Thyroid gland (tissue), 4 donors: ENCODE results near the gene MLH3. TPM values are rescaled to one million over a fixed set of nuclear protein-coding genes. Genes with fewer than 3 reads are reported as not detected.

Experiments
- DNase-seq, 2 donors: peaks; one replicate each; pipeline ENCODE4 v3.0.0-alpha.2; 2019
- H3K27ac ChIP-seq, 3 donors: fragments of 200-600 bp; sonication (generic); 1 replicate in 2 of 3; 2 replicates in 1 of 3; pipeline ENCODE4 v1.5.1; 2016 to 2019; ENCODE audit warnings: mild to moderate bottlenecking in 1 of 3, moderate library complexity in 1 of 3
- H3K27me3 ChIP-seq: fragments of 200-600 bp; sonication (generic); one replicate; pipeline ENCODE4 v1.5.1; 2019
- H3K36me3 ChIP-seq, 2 donors: fragments of 200-600 bp; sonication (generic); one replicate each; pipeline ENCODE4 v1.5.1; 2016 to 2019
- H3K4me1 ChIP-seq, 2 donors: fragments of 200-600 bp; sonication (generic); one replicate each; pipeline ENCODE4 v1.5.1; 2017 to 2019
- H3K4me3 ChIP-seq, 3 donors: fragments of 200-600 bp; sonication (generic); replicated peaks in 1 of 3; 1 replicate in 2 of 3; 2 replicates in 1 of 3; pipeline ENCODE4 v1.5.1; 2016; ENCODE audit warnings: mild to moderate bottlenecking in 1 of 3
- H3K9me3 ChIP-seq: fragments of 200-600 bp; sonication (generic); one replicate; pipeline ENCODE4 v1.5.1; 2017
- POLR2A ChIP-seq, 2 donors: fragments of 450-650 bp; IDR thresholded peaks; one replicate each; pipeline ENCODE4 v1.6.1; 2017; ENCODE audit warnings: antibody characterized with exemption in 2 of 2, mild to moderate bottlenecking in 2 of 2, moderate library complexity in 1 of 2
- WGBS, 2 donors: methylation state at CpG; one replicate each; pipeline ENCODE4 v1.1.5; 2017; 5-methylcytosine and 5-hydroxymethylcytosine counted together
- intact Hi-C: fragments of 100-400 bp; cut with DNase I; formaldehyde crosslinking; loops from one replicate; pipeline ENCODE4 v1.15.1; 2023
- total RNA-seq, 4 donors: library from RNA; depleted of rRNA; stranded (reverse); fragments of >200 nt; gene quantifications; one replicate each; pipeline ENCODE4 v1.2.3, GENCODE V29; 2016
- TF ChIP-seq, protein P1 (sequence below), 6 experiments: fragments of 200-600 bp in 3 of 6; fragments of 450-650 bp in 3 of 6; sonication (generic) in 3 of 6; IDR thresholded peaks; one replicate each; pipeline ENCODE4 v1.5.1; 2016 to 2019; ENCODE audit warnings: antibody characterized with exemption in 6 of 6, mild to moderate bottlenecking in 2 of 6, inconsistent platforms in 1 of 6, moderate library complexity in 1 of 6

The MLH3 gene
- total RNA-seq, 4 donors from 2014 or later, result 48.1 to 68.1 (median 57.9) TPM

DNA sequence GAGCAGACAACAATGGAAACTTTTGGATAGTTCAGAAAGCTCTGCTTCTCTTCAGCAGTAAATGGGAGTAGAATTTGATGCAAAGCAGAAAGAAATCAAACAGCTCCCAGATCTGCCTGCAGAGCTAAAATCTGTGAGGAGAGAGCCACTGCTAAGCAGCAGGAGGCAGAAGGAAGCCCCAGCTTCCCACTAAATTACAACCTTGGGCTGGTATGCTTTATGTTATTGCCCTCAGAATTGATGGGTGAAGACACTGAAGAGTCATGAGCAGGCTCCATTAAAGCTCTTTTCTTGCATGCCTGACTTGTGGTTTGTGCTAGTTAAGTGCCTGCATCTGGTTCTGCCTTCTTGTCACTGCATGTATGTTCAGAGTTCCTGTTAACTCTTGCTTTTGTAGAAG lies 26.5 kb upstream of the MLH3 start:
- H3K4me1 ChIP-seq, result peaks cover 19 to 26% of the 10 kb centered on the region in 2 donors
- no peak for DNase-seq
- H3K27ac ChIP-seq, result peak overlapping the region in 1 of 3 donors; percentile 26
- intact Hi-C loops, result no loop called here
- no peak overlapping the region for H3K4me3 ChIP-seq
- TF ChIP-seq, protein P1, sequence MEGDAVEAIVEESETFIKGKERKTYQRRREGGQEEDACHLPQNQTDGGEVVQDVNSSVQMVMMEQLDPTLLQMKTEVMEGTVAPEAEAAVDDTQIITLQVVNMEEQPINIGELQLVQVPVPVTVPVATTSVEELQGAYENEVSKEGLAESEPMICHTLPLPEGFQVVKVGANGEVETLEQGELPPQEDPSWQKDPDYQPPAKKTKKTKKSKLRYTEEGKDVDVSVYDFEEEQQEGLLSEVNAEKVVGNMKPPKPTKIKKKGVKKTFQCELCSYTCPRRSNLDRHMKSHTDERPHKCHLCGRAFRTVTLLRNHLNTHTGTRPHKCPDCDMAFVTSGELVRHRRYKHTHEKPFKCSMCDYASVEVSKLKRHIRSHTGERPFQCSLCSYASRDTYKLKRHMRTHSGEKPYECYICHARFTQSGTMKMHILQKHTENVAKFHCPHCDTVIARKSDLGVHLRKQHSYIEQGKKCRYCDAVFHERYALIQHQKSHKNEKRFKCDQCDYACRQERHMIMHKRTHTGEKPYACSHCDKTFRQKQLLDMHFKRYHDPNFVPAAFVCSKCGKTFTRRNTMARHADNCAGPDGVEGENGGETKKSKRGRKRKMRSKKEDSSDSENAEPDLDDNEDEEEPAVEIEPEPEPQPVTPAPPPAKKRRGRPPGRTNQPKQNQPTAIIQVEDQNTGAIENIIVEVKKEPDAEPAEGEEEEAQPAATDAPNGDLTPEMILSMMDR (IDR thresholded peaks at IDR 0.05), result no peak
- TF ChIP-seq POLR2A (IDR thresholded peaks at IDR 0.05), result no peak
- H3K36me3 ChIP-seq, result no peaks in the 10 kb centered on the region
- no peaks in the 10 kb centered on the region for H3K27me3 ChIP-seq
- H3K9me3 ChIP-seq, result no peaks in the 10 kb centered on the region

DNA sequence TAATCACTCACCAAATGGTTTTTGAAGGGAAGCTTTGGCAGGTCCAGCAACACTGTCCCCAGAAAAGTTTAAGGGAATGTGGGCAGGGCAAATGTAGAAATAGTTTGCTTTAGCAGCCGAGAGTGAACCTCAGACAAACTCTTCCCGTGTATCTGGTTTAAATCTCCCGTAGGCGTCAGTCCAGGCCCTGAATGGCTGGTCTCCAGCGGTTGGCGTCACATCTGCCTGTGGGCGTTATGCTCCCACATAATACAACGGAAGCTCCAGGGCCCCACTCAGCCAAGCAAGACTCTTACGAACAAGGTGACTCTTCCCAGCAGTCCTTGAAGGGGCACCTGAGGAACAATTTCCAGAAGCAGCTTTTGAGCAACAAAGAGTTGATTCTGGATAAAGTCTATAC lies 19.1 kb upstream of the MLH3 start:
- no peak overlapping the region for H3K4me3 ChIP-seq
- 39 to 67% methylated on average over 4 to 9 of the region's 9 CpGs for WGBS, 2 donors
- H3K27ac ChIP-seq, result peak overlapping the region; percentile 89 to 93 (median 91)
- H3K36me3 ChIP-seq, result no peaks in the 10 kb centered on the region
- H3K27me3 ChIP-seq, result no peaks in the 10 kb centered on the region
- TF ChIP-seq POLR2A (IDR thresholded peaks at IDR 0.05), result no peak
- TF ChIP-seq, protein P1 (IDR thresholded peaks at IDR 0.05), result no peak
- DNase-seq, result peak; percentile 39 to 58
- H3K4me1 ChIP-seq, result peaks cover 28 to 46% of the 10 kb centered on the region in 2 donors
- intact Hi-C loops, result no loop called here
- H3K9me3 ChIP-seq, result no peaks in the 10 kb centered on the region

DNA sequence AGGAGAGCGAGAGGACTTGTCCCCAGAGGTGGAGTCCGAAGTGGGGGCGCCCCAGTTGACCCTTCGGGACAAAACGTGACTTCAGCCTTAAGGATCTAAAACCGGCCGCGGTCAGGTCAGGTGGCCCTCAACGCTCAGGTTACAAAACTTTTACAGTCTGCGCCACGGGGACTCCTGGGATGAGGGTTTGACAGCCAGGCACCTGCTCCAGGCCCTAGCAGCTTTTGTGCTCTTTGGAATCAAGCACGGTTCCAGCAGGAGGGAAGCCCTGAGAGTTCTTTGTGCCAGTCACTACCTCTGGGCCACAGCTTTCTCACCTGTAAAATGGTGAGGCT lies 18.5 kb upstream of the MLH3 start:
- Histone ChIP-seq H3K36me3 (no peaks in the 10 kb centered on the region), H3K27me3 (no peaks in the 10 kb centered on the region), H3K9me3 (no peaks in the 10 kb centered on the region), H3K4me3 (peak overlapping the region in 1 of 3 donors; percentile 37), H3K27ac (peak overlapping the region; percentile 89 to 93 (median 91)), H3K4me1 (peaks cover 28 to 47% of the 10 kb centered on the region in 2 donors)
- TF ChIP-seq POLR2A (IDR thresholded peaks at IDR 0.05), result no peak
- TF ChIP-seq, protein P1 (IDR thresholded peaks at IDR 0.05), result no peak
- 11 to 33% methylated on average over 3 to 12 of the region's 12 CpGs for WGBS, 2 donors
- no peak for DNase-seq
- intact Hi-C loops, result loop anchor here (10.0 kb wide), 1 partner anchor 65 kb away; the partner anchor contains the start of gene EIF2B2

DNA sequence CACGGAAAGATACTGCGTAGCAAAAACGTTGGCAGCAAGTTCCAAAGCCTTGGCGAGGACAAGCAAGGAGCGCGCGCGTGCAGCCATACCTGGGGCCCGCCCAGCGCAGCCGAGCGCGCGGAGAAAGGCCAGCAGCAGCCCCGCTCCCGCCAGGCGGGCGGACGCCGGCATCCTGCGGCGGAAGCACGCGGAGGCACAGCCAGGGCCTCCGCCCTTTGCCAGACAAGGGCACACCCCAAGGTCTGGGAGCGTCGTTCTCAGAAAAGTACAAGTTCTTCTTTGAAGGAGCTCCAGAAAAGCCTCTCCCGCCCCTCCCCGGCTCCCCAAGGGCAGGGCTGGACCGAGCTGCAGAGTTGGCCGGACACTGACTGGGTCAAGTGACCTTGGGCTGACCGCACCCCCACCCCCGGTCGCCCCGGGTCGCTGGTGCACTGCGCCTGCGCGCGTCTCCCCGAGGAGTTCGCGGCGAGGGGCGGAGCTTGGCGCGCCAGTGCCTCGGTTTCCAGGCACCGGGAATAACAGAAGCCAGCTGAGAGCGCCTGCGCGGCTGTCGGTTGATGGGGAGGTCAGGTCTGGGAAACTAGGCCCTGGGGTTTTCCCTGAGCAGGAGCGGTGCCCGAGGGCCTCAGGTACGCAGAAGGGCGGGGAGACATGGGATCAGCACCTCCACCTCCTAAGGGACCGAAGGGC lies 18.0 kb upstream of the MLH3 start, which contains the start of gene ZC2HC1C:
TSS of gene ZC2HC1C (plus strand) at position 521 of the 690 bp plus-strand sequence. CDS start 933 bp downstream, outside the sequence.
- 0 to 10% methylated on average over 14 to 19 of the region's 58 CpGs for WGBS, 2 donors
- Histone ChIP-seq H3K36me3 (no peaks in the 10 kb centered on the region), H3K4me1 (peaks cover 28 to 52% of the 10 kb centered on the region in 2 donors), H3K9me3 (no peaks in the 10 kb centered on the region), H3K27me3 (no peaks in the 10 kb centered on the region), H3K27ac (peak within 1 kb of the TSS; percentile 89 to 93 (median 91)), H3K4me3 (peak within 1 kb of the TSS in 2 of 3 donors; percentile 13 to 37)
- intact Hi-C loops, result loop anchor here (10.0 kb wide), 1 partner anchor 64 kb away; the partner anchor contains the start of gene EIF2B2
- DNase-seq, result peak; percentile 98
- TF ChIP-seq, protein P1 (IDR thresholded peaks at IDR 0.05), result no peak
- peak; percentile 40 to 89 for TF ChIP-seq POLR2A (IDR thresholded peaks at IDR 0.05)
